LNCAP (cell line): ENCODE results near the gene ZNF615.

Source experiments
- CTCF ChIP-seq: fragments of 450-650 bp; IDR thresholded peaks from 2 replicates; pipeline ENCODE4 v1.5.1; 2017; ENCODE audit warnings: mild to moderate bottlenecking

The ZNF615 gene

DNA sequence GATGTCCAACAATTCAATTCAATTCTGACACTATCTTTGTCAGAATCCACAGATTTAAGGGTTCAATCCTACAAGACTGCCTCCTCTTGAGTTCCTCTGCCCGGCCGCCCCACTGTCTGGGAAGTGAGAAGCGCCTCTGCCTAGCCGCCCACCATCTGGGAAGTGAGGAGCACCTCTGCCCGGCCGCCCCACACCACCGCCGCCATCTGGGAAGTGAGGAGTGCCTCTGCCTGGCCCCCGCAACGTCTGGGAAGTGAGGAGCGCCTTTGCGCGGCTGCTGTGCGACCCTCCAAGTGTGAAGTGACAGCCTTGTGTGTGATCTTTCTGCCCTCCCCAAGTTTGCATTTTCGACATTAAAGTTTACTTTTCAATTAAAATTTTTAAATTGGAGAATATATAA, 14.2 kb upstream of the ZNF615 start:
- no peak for TF ChIP-seq CTCF

DNA sequence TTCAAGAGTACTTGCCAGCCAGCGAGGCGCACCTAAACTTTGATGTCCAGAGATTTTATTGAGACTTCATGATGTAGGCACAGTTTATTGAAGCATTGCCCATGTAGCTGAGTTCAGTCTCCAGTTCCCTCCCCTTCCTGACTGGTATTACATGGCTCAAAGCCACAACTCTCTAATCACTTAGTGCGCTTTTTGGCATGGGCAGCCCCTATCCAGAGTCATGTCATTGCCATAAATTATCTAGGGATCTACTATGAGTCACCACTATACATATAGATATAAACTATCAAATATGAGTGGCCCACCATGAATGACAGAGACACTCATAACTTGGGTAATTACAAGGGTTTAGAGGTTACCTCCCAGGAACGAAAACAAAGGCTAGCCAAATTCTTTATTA, 12.5 kb upstream of the ZNF615 start:
- no peak for TF ChIP-seq CTCF

GRCh38 chr19:52010674-52011073, 2.7 kb upstream of the ZNF615 start:
- TF ChIP-seq CTCF: no peak

DNA sequence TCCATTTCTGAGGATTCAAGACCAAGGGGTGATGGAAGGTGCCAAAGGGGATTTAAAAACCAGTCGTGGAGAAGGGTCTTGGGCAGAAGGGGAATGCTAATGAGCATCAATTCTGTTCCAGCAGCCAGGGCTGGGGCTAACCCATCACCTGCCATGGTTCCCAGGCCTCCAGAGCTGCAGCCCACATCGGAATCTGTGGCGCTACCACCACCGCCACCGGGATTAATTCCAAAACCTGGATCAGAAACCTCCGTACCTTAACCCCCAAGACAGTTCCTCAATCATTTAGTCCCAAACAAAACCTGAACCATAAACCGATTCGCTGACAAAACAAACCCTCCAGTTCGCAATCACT, 583 bp downstream of the ZNF615 start:
- TF ChIP-seq CTCF: no peak

DNA sequence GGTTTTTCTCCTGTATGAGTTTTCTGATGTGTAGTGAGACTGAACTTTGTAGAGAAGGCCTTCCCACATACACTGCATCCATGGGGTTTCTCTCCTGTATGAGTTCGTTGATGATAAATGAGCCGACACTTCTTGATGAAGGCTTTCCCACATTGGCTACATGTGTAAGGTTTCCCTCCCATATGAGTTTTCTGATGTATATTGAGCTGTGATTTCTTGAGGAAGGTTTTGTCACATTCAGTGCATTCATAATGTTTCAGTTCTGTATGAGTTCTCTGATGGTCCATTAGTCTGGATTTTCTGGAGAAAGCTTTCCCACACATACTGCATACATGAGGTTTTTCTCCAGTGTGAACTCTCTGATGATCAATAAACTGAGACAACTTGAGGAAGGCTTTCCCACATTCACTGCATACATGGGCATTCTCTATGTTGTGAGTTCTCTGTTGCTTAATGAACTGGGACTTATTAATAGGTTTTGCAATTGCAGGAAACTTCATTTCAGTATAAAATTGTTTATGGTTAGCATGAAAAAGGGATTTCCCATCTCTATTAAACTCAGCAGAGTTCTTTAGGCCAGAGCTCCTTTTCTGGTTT, 13.9 kb downstream of the ZNF615 start:
- no peak for TF ChIP-seq CTCF

GRCh38 chr19:51993422-51993821, 14.6 kb downstream of the ZNF615 start:
- TF ChIP-seq CTCF: no peak

GRCh38 chr19:51986309-51987291, 21.4 kb downstream of the ZNF615 start, which contains the start of gene ZNF350:
ZNF350 (minus strand) TSS chr19:51986840; CDS start chr19:51974360, 12,480 bp downstream.
- TF ChIP-seq CTCF: no peak
